ENCODE data around the gene TSGA10IP.

TSGA10IP gene

GRCh38 chr11:65977621-65978390, 32.5 kb downstream of the TSGA10IP start:
- no peak for DNase-seq

- no peak for DNase-seq
Measured at GRCh38 chr11:65978391-65979238, 33.3 kb downstream of the TSGA10IP start.

GRCh38 chr11:65979261-65979759, 34.0 kb downstream of the TSGA10IP start:
- DNase-seq: no peak

- no peak for DNase-seq
Measured at GRCh38 chr11:65981101-65981740, 35.9 kb downstream of the TSGA10IP start.

GRCh38 chr11:65981972-65982823, 36.9 kb downstream of the TSGA10IP start:
- no peak for DNase-seq

- no peak for DNase-seq
Measured at GRCh38 chr11:65982824-65983588, 37.7 kb downstream of the TSGA10IP start.

- no peak for DNase-seq
Measured at GRCh38 chr11:65983589-65983987, 38.3 kb downstream of the TSGA10IP start.

GRCh38 chr11:65987336-65987735, 42.1 kb downstream of the TSGA10IP start:
- no peak for DNase-seq

GRCh38 chr11:65988791-65989592, 43.7 kb downstream of the TSGA10IP start:
- peak; percentile 97 for DNase-seq

GRCh38 chr11:65992056-65992455, 46.8 kb downstream of the TSGA10IP start:
- DNase-seq: no peak

- DNase-seq: no peak
Measured at GRCh38 chr11:65997286-65997685, 52.0 kb downstream of the TSGA10IP start.

- peak; percentile 99 for DNase-seq
Measured at GRCh38 chr11:66001942-66002647, 56.8 kb downstream of the TSGA10IP start, which contains the start of the genes BANF1 and EIF1AD. Gene BANF1 (plus strand): TSS chr11:66002503. CDS start chr11:66003251, 748 bp downstream. Gene EIF1AD (minus strand): TSS chr11:66002157. CDS start chr11:66000389, 1,768 bp downstream.

- DNase-seq: peak; percentile 69
Measured at GRCh38 chr11:66002648-66003225, 57.5 kb downstream of the TSGA10IP start.

GRCh38 chr11:66003291-66003690, 58.0 kb downstream of the TSGA10IP start:
- DNase-seq: no peak

GRCh38 chr11:66004186-66004585, 58.9 kb downstream of the TSGA10IP start:
- DNase-seq: no peak

- DNase-seq: no peak
Measured at GRCh38 chr11:66006134-66006890, 61.0 kb downstream of the TSGA10IP start.

- DNase-seq: no peak
Measured at GRCh38 chr11:66006891-66007176, 61.6 kb downstream of the TSGA10IP start.

- DNase-seq: no peak
Measured at GRCh38 chr11:66007201-66007634, 61.9 kb downstream of the TSGA10IP start.

- no peak for DNase-seq
Measured at GRCh38 chr11:66008095-66008467, 62.8 kb downstream of the TSGA10IP start.
